Left colon (tissue), 2 donors: ENCODE results near the gene C16orf92. TPM values are rescaled to one million over a fixed set of nuclear protein-coding genes. Genes with fewer than 3 reads are reported as not detected.

Source experiments
- ATAC-seq: fragments of 200-7000 bp; cut with Tn5 transposase; one replicate; pipeline ENCODE4 v1.9.1; 2020; ENCODE audit warnings: mild to moderate bottlenecking, moderate library complexity
- DNase-seq, 2 donors: peaks; one replicate each; pipeline ENCODE4 v3.0.0-alpha.2; 2020
- intact Hi-C, 2 donors: fragments of 100-400 bp; cut with DNase I in 1 of 2; cut with micrococcal nuclease in 1 of 2; formaldehyde crosslinking; loops; one replicate each; pipeline versions ENCODE4 v1.11.2 to v1.14.0; 2022; cut with DNase I, micrococcal nuclease
- total RNA-seq, 2 donors: library from RNA; stranded (reverse); fragmentation: NEBNext Ultra II Directional; extraction: Animal tissue kit (Norgen Biotek cat#: 25700); gene quantifications; one replicate each; pipeline ENCODE4 v1.2.1, GENCODE V29; 2021
- donor health status: DM: no; HTN: no; CAD: no.
- donor health status: DM: yes; HTN: yes; CAD: no.

Gene C16orf92
- total RNA-seq, 2 donors from 2014 or later: not detected

GRCh38 chr16:30000735-30001631 is 22.0 kb upstream of the C16orf92 start:
- no peak for DNase-seq
- intact Hi-C loops: loop anchor here in 1 of 2 donors (10.0 kb wide), 1 partner anchor 76 kb away; the partner anchor contains the start of gene KCTD13
- no peak for ATAC-seq

GRCh38 chr16:30002614-30003346 is 20.2 kb upstream of the C16orf92 start:
- no peak for DNase-seq
- no peak for ATAC-seq
- intact Hi-C loops: loop anchor here in 1 of 2 donors (10.0 kb wide), 1 partner anchor 78 kb away; the partner anchor contains the start of gene KCTD13

- no peak for DNase-seq
- ATAC-seq: no peak
- intact Hi-C loops: loop anchor here in 1 of 2 donors (10.0 kb wide), 1 partner anchor 79 kb away; the partner anchor contains the start of gene KCTD13
Measured at GRCh38 chr16:30003670-30004423, 19.2 kb upstream of the C16orf92 start.

- DNase-seq (no peak), ATAC-seq (peak; percentile 30)
- intact Hi-C loops: loop anchor here in 1 of 2 donors (10.0 kb wide), 1 partner anchor 80 kb away; the partner anchor contains the start of gene KCTD13
Measured at GRCh38 chr16:30004424-30004776, 18.6 kb upstream of the C16orf92 start.

- intact Hi-C loops: loop anchor here in 1 of 2 donors (10.0 kb wide), 1 partner anchor 80 kb away; the partner anchor contains the start of gene KCTD13
- DNase-seq (no peak), ATAC-seq (peak; percentile 42)
Measured at GRCh38 chr16:30004811-30005242, 18.2 kb upstream of the C16orf92 start.

- intact Hi-C loops: loop anchor here in 1 of 2 donors (10.0 kb wide), 1 partner anchor 81 kb away; the partner anchor contains the start of gene KCTD13
- DNase-seq: no peak
Measured at GRCh38 chr16:30005341-30006094, 17.5 kb upstream of the C16orf92 start.

GRCh38 chr16:30006095-30006473 is 16.9 kb upstream of the C16orf92 start:
- ATAC-seq: peak; percentile 5
- intact Hi-C loops: loop anchor here in 1 of 2 donors (10.0 kb wide), 1 partner anchor 81 kb away; the partner anchor contains the start of gene KCTD13
- DNase-seq: no peak

More at GRCh38 chr16:30005341-30006094, 17.5 kb upstream of the C16orf92 start:
- ATAC-seq: peak; percentile 70

GRCh38 chr16:30006659-30007377 is 16.2 kb upstream of the C16orf92 start:
- ATAC-seq (no peak), DNase-seq (no peak)
- intact Hi-C loops: loop anchor here in 1 of 2 donors (10.0 kb wide), 1 partner anchor 82 kb away; the partner anchor contains the start of gene KCTD13

- intact Hi-C loops: loop anchor here in 1 of 2 donors (10.0 kb wide), 1 partner anchor 83 kb away; the partner anchor contains the start of gene KCTD13
- DNase-seq: no peak
- no peak for ATAC-seq
Measured at GRCh38 chr16:30007378-30007895, 15.6 kb upstream of the C16orf92 start.

GRCh38 chr16:30009085-30009862 is 13.7 kb upstream of the C16orf92 start:
- ATAC-seq (no peak), DNase-seq (no peak)
- intact Hi-C loops: loop anchor here in 1 of 2 donors (10.0 kb wide), 1 partner anchor 84 kb away; the partner anchor contains the start of gene KCTD13

- intact Hi-C loops: loop anchor here in 1 of 2 donors (10.0 kb wide), 1 partner anchor 85 kb away; the partner anchor contains the start of gene KCTD13
- DNase-seq (no peak), ATAC-seq (peak; percentile 7)
Measured at GRCh38 chr16:30009990-30010843, 12.8 kb upstream of the C16orf92 start.

GRCh38 chr16:30010844-30011713 is 11.9 kb upstream of the C16orf92 start, which contains the start of gene DOC2A:
TSS of gene DOC2A (minus strand) at chr16:30011027. CDS start at chr16:30010222, 805 bp downstream.
- intact Hi-C loops: no loop called here
- DNase-seq (peak in 1 of 2 donors; percentile 41), ATAC-seq (peak; percentile 66)

- intact Hi-C loops: no loop called here
- ATAC-seq: no peak
Measured at GRCh38 chr16:30011714-30012504, 11.1 kb upstream of the C16orf92 start.

More at GRCh38 chr16:30011714-30012504, 11.1 kb upstream of the C16orf92 start:
- DNase-seq: no peak
